NCI-H510A (cell line): ENCODE results near the gene PTGDR2.

Experiments used
- DNase-seq: peaks from one replicate; lab custom pipeline; 2025; lab: John Stamatoyannopoulos, UW

Gene PTGDR2

DNA sequence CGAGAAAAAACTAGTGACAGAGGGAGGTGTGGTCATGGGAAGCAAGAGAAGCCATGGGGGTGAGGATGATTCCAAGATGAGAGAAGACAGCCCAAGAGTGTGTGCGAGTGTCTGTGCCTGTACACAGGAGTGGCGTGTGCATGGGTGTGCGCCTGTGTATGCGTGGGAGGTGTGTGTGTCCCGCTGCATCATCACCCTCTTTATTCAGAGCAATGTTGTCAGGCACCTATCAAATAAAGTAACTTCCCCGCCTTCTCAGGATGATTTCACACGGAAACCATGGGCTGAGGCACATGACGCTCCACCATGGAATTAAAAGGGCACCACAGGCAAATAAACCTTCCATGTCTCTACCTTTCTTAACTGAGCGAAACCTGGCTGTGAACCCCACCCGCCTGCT lies 46.1 kb downstream of the PTGDR2 start:
- no peak for DNase-seq

DNA sequence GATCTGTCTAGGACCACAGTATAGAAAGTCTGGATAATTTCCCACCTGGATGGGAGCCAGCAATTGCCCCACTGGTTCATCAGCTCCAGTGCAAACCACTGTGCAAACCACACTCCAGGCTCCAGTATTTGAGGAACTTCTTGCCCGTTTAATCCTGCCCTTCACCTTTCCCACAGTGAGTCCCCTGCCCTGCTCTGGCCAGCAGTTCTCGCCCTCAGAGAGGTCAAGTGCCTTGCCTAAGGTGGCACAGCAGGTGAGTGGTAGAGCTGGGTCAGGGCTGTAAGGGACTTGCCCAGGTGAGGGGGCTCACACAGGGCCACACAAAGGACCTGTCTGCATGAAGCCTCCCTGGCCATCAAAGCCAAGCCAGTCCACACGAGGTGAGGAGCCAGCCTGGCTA lies 46.5 kb downstream of the PTGDR2 start:
- no peak for DNase-seq

DNA sequence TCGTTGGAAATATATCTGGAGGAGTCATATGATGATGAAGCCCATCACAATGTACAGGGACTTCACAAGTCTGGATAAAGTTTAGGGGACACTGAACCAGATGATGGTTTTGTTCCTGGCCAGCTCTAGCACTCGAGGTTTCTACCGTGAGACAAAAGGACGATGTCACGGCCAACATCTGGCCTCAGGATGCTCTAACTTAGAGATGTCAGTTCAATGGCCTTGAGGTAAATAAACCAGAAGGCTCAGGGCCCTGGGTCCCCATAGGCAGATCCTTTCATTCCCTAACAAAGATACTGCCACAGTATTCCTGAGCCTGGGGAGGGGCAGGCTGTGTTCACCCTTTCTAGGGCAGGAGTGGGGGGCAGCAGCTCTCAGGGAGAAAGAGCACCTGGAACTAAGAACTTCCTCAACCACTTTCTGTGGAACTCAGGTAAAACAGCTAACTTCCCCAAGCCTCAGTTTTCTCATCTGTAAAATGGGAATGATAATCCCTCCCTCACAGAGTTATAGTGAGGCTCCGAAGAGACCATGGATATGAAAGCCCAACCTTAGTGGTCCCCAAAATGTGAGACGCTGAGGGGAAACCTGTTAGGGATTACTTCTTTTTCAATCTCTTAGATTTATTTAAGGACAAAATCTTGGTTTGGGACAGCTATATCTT lies 52.3 kb downstream of the PTGDR2 start:
- DNase-seq = no peak

DNA sequence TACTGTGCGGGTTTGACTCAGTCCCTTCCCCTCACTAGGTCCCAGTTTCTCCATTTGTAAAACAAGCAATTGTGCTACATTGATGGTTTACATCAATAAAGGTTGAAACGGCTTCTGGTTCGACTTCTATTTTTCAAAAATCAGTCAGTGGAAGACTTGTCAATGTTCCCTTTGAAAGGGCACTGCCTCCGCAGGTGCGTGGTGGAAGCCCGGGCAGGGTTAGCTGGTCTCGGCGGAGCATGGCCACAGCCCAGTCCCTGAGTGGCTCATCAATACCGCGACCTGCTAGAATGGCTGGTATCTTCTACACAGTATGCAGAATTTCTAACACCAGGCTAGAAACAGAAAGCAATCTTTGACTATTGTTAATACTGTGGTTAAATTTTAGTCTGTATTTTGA lies 54.6 kb downstream of the PTGDR2 start:
- no peak for DNase-seq
